22Rv1 (cell line): ENCODE results near the gene NFKB1.

Experiments used
- ZFX ChIP-seq: fragments of 450-650 bp; IDR thresholded peaks from 2 replicates; pipeline ENCODE4 v1.6.1; 2017; ENCODE audit warnings: antibody characterized with exemption, borderline replicate concordance
- TF ChIP-seq, protein P1 (sequence below): fragments of 450-650 bp; IDR thresholded peaks from 2 replicates; pipeline ENCODE4 v1.5.1; 2017; ENCODE audit warnings: mild to moderate bottlenecking

DNA sequence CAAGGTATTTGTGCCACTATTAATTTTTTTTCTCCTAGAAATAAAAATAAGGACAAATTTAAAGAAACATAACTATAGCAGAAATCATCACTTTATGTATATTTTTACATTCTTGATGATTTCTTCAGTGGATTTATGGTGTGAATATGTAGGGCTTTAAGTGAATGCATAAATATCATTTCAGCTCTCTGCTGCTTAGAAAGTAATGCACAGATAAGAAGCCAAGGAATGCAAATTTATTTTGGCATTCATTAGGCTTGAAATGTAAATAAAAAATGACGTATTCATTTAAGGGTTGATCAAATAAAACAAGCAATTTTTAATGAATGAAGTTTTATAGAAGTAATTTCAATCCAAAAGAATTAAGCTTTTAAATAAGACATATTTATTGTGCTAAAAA, 66.3 kb downstream of the NFKB1 start:
- TF ChIP-seq, protein P1, sequence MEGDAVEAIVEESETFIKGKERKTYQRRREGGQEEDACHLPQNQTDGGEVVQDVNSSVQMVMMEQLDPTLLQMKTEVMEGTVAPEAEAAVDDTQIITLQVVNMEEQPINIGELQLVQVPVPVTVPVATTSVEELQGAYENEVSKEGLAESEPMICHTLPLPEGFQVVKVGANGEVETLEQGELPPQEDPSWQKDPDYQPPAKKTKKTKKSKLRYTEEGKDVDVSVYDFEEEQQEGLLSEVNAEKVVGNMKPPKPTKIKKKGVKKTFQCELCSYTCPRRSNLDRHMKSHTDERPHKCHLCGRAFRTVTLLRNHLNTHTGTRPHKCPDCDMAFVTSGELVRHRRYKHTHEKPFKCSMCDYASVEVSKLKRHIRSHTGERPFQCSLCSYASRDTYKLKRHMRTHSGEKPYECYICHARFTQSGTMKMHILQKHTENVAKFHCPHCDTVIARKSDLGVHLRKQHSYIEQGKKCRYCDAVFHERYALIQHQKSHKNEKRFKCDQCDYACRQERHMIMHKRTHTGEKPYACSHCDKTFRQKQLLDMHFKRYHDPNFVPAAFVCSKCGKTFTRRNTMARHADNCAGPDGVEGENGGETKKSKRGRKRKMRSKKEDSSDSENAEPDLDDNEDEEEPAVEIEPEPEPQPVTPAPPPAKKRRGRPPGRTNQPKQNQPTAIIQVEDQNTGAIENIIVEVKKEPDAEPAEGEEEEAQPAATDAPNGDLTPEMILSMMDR: no peak
- no peak for TF ChIP-seq ZFX
